Measurements from ENCODE around the gene NTN1. TPM values are rescaled to one million over a fixed set of nuclear protein-coding genes. Genes with fewer than 3 reads are reported as not detected.

The NTN1 gene
- total and polyA plus RNA-seq, 2 of the 4 experiments (the other 2 are of a cell fraction) = under 0.01 to 0.07 TPM

DNA sequence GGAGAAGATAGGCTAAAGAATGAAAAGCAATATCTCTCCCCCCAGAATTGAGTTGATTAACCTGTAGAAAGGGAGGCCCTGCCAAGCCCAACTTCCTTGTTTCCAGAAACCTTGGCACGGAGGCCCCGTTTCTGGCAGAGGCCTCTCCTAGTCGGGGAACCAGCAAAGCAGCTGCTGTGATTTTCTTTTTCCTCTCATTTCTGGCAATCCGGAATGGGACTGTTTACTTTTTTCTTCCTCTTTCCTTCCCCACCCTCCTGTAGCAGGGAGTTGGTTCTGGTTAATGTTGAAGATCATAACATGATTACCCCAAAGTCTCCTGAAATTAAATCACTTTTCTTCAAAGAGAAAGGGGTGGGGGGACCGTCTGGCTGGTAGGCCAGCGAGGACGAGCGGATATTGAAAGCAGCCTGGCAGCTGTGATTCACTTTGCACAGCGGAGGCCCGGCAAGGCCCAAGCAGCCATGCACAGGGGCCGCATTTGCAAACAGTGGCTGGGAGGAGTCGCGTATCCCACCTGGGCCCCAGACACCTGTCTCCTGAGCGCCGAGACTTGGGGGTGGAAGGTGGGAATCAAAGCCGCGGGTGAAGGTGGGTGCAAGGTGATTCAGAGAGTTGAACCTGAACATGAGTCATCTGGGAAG lies 51.5 kb downstream of the NTN1 start:
- no peak for DNase-seq
- intact Hi-C loops (cut with micrococcal nuclease) = no loop called here
- Histone ChIP-seq H3K18ac (ENCODE audit: low read depth, low read length) (no peak overlapping the region), H3K9me1 (ENCODE audit: insufficient read depth, low read length) (no peaks in the 10 kb centered on the region), H2BK15ac (ENCODE audit: low read depth, low read length) (no peak overlapping the region), H3K9ac (ENCODE audit: low read depth, low read length) (no peak overlapping the region), H2AFZ (replicated peaks; ENCODE audit: low read length, poor library complexity) (no peak overlapping the region), H3K4me1 (ENCODE audit: control insufficient read depth, insufficient read depth, low read length) (no peaks in the 10 kb centered on the region), H3K9me3 (ENCODE audit: control insufficient read depth, insufficient read depth, low read length) (peaks cover 19% of the 10 kb centered on the region), H2AK9ac (replicated peaks; ENCODE audit: low read depth, low read length, poor library complexity) (no peak overlapping the region), H3K79me1 (ENCODE audit: low read depth in 1 of 2, low read length in 2 of 2) (no peaks in the 10 kb centered on the region), H3K23ac (ENCODE audit: low read depth, low read length) (no peak overlapping the region), H3K56ac (ENCODE audit: extremely low read depth, insufficient read depth, low read length) (no peak overlapping the region), H3K27me3 (ENCODE audit: control insufficient read depth, insufficient read depth, low read length) (no peaks in the 10 kb centered on the region), H2BK20ac (ENCODE audit: low read depth, low read length) (no peak overlapping the region), H2BK5ac (ENCODE audit: low read depth, low read length, poor library complexity, severe bottlenecking) (no peak overlapping the region), H3K14ac (replicated peaks; ENCODE audit: low read depth, low read length) (no peak overlapping the region), H2BK120ac (ENCODE audit: low read depth, low read length) (no peak overlapping the region), H2AK5ac (ENCODE audit: low read depth, low read length) (no peak overlapping the region), H3K27ac (ENCODE audit: insufficient read depth, low read length) (no peak overlapping the region), H3K4me3 (ENCODE audit: insufficient read depth, low read depth, low read length) (no peak overlapping the region), H4K91ac (ENCODE audit: insufficient read depth, low read depth, low read length) (no peak overlapping the region), H3K36me3 (ENCODE audit: control insufficient read depth, insufficient read depth, low read length) (no peaks in the 10 kb centered on the region), H4K8ac (ENCODE audit: low read depth in 2 of 2, low read length in 2 of 2) (no peak overlapping the region), H4K5ac (ENCODE audit: low read depth, low read length) (no peak overlapping the region), H3K4ac (ENCODE audit: low read depth, low read length) (no peak overlapping the region), H4K20me1 (ENCODE audit: insufficient read depth, low read length) (no peaks in the 10 kb centered on the region), H3K4me2 (ENCODE audit: low read depth, low read length) (no peak overlapping the region)
- TF ChIP-seq, protein P1, sequence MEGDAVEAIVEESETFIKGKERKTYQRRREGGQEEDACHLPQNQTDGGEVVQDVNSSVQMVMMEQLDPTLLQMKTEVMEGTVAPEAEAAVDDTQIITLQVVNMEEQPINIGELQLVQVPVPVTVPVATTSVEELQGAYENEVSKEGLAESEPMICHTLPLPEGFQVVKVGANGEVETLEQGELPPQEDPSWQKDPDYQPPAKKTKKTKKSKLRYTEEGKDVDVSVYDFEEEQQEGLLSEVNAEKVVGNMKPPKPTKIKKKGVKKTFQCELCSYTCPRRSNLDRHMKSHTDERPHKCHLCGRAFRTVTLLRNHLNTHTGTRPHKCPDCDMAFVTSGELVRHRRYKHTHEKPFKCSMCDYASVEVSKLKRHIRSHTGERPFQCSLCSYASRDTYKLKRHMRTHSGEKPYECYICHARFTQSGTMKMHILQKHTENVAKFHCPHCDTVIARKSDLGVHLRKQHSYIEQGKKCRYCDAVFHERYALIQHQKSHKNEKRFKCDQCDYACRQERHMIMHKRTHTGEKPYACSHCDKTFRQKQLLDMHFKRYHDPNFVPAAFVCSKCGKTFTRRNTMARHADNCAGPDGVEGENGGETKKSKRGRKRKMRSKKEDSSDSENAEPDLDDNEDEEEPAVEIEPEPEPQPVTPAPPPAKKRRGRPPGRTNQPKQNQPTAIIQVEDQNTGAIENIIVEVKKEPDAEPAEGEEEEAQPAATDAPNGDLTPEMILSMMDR (conservative IDR thresholded peaks at IDR 0.05; ENCODE audit: low read depth, low read length) = no peak
- TF ChIP-seq MAZ (IDR thresholded peaks at IDR 0.05; ENCODE audit: borderline replicate concordance, low read depth, low read length) (no peak), RFX5 (IDR thresholded peaks at IDR 0.05; ENCODE audit: low read depth, low read length) (no peak), NFE2L2 (IDR thresholded peaks at IDR 0.05; ENCODE audit: low read depth, low read length) (no peak), CHD1 (IDR thresholded peaks at IDR 0.05; ENCODE audit: low read depth, low read length) (no peak), FOS (IDR thresholded peaks at IDR 0.05; ENCODE audit: low read depth, low read length) (no peak), MXI1 (IDR thresholded peaks at IDR 0.05; ENCODE audit: borderline replicate concordance, low read depth, low read length) (no peak), MAFK (IDR thresholded peaks at IDR 0.05; ENCODE audit: low read depth, low read length) (no peak), CEBPB (IDR thresholded peaks at IDR 0.05; ENCODE audit: low read depth, low read length) (no peak)
- TF ChIP-seq, protein P2, sequence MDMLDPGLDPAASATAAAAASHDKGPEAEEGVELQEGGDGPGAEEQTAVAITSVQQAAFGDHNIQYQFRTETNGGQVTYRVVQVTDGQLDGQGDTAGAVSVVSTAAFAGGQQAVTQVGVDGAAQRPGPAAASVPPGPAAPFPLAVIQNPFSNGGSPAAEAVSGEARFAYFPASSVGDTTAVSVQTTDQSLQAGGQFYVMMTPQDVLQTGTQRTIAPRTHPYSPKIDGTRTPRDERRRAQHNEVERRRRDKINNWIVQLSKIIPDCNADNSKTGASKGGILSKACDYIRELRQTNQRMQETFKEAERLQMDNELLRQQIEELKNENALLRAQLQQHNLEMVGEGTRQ (IDR thresholded peaks at IDR 0.05; ENCODE audit: low read depth, low read length) = no peak
- CTCF ChIA-PET = no interaction called here
- dilution Hi-C loops (cut with HindIII; ENCODE audit: low sequenced_read_pairs, unreplicated experiment) = no loop called here
- ATAC-seq (ENCODE audit: low read depth) = no peak
- POLR2A ChIA-PET (ENCODE audit: unreplicated experiment) = no interaction called here
- in situ Hi-C loops (cut with MboI; ENCODE audit: low sequenced_read_pairs) = no loop called here
- BruUV-seq (replicated peaks) = no TSS peak
- no CpG with 5 or more reads among the region's 17 CpGs for WGBS, 2 experiments (ENCODE audit: extremely low coverage in 2 of 2, insufficient read length in 1 of 2)
